ENCODE results near the gene HACD3.
"Not testable (repeated sequence)": the region's sequence is repeated elsewhere in the genome, so short reads cannot be mapped to it uniquely, and the experiment has no call there.

Gene HACD3

DNA sequence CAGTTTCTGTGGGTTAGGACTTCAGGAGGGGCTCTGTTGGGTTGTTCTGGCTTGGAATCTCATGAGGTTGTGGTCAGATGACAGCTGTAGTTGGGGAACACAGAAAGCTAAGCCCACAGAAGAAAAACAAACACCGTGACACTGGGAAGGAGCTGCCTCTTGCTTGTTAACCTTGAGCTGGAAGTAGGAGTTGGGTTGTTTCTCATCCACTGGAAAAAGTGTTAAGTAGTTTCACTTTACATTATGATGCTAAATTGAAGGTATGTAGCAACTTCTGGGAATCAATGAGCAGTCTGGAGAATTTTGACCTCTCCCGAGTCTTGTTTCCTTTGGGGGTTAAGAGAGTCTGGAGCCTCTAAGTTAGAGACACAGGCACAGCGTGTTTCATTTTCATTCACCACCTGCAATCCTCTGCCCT lies 20.4 kb downstream of the HACD3 start:
- no peak for DNase-seq

DNA sequence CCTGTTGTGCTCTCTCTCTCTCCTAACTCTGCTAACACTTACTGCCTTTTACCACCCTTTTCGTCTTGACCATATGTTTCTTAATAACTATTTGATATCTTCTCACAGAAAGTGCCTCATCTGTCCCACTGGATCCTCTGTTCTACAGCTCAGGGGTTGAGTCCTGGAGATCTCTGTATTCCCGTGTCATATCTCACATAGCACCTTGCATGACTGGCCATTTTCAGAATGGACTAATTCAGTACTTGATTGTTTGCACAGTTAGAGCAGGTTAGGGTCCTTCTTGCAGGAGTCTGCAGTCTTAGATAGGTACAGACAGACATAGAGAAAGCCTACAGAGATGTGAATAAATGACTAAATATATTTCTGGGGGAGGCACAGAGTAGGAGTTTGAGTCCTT lies 20.9 kb downstream of the HACD3 start:
- DNase-seq: no peak

DNA sequence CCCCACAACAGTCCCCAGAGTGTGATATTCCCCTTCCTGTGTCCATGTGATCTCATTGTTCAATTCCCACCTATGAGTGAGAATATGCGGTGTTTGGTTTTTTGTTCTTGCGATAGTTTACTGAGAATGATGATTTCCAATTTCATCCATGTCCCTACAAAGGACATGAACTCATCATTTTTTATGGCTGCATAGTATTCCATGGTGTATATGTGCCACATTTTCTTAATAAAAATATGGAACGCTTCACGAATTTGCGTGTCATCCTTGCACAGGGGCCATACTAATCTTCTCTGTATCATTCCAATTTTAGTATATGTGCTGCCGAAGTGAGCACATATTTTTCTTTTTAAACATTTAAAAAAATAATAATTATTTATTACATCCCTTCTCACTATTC lies 22.6 kb downstream of the HACD3 start:
- not testable (repeated sequence) for DNase-seq

DNA sequence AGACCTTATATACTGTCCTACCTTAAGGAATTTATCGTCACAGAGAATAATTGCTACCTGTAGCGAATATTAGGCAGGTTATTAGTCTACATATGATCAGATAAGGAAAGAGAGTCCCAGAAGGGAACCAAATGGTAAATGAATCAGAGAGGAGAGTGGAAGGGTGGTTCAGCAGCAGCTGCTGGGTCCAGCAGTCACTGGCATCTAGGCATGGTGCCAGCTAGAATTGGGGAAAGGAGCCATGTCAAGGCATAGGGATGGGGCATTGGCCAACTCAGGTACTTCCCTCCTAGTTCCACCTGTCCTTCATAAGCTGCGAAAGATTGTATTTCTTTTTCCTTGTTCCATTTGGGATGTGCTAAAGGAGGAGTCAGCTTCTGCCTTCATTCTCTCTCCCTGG lies 23.4 kb downstream of the HACD3 start:
- no peak for DNase-seq

DNA sequence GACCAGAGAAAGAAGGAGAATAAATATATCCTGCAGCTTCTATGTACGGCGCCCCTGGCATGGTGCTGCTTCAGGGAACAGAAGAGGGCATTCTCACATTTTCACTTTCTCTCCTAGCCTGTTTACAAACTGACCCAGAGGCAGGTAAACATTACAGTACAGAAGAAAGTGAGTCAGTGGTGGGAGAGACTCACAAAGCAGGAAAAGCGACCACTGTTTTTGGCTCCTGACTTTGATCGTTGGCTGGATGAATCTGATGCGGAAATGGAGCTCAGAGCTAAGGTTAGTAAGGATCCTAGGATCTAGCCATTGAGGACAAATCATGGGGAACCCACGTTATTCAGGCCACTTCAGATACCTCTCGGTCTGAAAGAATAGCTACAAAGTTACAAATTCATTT lies 26.4 kb downstream of the HACD3 start:
- DNase-seq: no peak

DNA sequence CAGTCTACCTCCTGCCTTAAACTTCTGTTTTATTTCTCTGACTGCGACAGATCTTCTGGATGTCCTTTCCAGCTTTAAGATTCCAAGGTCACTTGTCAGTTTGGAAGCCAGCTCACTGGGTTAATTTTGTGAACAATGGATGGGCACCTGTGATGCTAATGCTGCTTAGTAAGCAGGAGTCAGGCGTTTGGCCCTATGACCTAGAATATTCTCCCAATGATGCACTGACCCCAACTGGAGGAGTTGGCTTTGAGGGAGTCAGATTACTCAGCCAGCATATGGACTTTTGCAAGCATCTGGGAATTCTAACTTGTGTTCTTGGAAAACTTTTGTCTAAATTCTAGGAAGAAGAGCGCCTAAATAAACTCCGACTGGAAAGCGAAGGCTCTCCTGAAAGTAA lies 28.1 kb downstream of the HACD3 start:
- DNase-seq: no peak

DNA sequence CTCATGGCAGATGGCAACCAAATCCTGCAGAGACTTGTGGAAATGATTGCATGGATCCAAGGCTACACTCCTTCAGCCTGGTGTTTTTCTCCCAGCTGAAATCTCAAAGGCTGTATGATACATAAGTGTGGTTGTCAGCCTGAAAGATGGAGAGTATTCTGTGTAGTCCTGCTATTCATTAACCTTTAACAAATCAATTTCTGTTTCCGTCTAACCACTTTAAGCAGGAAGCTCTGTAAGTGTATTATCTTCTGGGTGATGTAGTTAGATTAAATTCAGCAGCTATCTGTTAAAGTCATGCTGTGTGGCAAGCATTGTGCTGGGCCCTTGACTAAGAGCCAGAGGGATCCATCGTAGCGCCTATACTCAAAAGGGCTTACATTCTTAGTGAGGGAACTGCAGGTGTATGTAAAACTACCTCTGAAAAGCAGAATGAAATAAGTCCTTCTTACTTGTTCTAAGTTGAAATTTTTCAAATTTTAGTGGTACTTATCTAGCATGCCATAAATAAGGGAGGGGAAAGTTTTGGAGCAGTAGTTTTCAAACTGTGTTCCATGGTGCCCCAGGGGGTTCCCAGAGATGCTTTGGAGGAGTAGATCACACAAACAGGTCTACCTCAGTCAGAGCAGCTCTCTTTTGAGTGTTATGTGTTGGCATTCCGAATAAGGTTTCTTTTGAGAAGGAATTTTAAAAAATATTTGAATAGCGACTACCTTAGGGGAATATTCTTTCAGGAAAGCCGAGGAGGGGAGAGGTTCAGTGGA lies 28.9 kb downstream of the HACD3 start:
- no peak for DNase-seq

DNA sequence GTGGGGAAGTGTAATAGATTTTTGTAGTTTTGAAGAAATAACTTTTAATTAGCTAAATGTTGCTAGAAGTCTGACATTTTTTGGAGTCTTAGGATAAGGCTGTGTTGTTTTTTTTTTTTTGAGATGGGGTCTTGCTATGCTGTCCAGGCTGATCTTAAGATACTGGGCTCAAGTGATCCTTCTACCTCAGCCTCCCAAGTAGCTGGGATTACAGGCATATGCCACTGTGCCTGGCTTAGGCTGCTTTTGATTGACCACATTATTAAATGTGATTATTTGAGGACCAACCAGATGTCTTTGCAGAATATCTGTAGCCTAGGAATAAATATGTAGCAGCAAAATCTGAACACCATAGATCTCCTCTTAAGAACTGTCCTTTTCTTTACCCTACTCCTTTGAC lies 29.7 kb downstream of the HACD3 start:
- no peak for DNase-seq

DNA sequence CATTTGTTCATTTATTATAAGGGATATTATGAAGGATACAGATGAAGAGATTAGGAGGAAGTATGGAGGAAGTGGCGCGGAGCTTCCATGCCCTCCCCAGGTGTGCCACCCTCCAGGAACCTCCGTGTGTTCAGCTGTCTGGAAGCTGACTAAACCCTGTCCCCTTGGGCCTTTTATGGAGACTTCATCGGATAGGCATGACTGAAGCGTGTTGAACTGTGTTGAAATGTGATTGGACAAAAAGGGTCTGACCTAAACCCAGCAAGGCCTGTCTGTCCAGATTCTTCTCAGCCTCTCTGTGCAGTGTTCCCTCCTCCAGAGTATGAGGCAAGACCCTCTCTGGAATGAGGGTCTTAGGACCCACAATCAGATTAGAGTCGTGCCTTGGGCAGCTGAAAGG lies 31.7 kb downstream of the HACD3 start:
- DNase-seq: no peak

DNA sequence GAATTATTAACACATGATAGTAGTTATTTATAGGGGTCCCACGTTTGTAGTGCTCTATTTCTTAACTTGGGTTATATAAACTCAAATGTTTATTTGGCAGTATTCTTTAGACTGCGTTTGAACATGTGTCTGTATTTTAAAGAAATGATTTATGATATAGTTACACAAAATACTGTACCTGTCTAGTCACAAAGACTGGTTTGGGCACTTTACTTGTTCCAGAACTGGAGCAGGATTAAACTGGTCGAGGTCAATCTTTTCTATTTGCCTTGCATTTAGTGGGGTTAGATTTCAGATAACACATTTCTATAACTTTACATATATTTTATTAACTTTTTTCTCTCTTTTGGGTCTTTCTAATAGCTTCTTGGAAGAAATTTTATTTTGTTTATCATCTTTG lies 39.5 kb downstream of the HACD3 start:
- DNase-seq: no peak

DNA sequence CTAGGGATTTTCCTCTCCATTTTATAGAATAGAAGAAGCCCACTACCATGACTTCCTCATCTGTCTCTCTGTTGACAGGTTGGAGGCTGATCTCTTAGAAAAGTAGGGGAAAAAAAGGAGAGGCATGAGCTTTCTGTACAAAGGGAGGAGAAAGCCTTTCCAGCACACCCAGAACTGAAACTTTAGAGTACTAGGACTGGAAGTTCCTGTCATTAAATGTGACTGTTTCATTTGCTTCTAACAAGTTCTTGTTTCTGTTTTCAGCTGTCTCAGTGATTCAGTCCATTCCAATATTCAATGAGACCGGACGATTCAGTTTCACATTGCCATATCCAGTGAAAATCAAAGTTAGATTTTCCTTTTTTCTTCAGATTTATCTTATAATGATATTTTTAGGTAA lies 41.7 kb downstream of the HACD3 start:
- no peak for DNase-seq

DNA sequence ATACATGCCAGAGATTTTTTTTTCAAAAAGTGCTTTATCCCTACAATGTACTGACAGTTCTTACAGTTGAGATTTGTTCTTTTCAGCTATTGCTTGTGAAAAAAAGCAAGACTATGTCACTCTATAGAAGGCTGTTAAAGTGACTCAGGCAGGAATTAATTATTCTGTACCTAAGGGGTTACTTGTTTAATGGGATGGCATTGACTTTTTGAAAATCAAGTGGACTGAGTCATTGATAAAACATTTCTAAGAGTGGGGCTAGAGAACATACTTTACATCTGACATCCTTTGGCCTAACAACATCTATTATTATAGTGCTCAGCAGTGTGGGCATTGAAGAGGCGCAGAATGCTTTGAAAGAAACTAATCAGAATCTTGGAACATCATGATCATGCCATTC lies 46.4 kb downstream of the HACD3 start:
- no peak for DNase-seq

DNA sequence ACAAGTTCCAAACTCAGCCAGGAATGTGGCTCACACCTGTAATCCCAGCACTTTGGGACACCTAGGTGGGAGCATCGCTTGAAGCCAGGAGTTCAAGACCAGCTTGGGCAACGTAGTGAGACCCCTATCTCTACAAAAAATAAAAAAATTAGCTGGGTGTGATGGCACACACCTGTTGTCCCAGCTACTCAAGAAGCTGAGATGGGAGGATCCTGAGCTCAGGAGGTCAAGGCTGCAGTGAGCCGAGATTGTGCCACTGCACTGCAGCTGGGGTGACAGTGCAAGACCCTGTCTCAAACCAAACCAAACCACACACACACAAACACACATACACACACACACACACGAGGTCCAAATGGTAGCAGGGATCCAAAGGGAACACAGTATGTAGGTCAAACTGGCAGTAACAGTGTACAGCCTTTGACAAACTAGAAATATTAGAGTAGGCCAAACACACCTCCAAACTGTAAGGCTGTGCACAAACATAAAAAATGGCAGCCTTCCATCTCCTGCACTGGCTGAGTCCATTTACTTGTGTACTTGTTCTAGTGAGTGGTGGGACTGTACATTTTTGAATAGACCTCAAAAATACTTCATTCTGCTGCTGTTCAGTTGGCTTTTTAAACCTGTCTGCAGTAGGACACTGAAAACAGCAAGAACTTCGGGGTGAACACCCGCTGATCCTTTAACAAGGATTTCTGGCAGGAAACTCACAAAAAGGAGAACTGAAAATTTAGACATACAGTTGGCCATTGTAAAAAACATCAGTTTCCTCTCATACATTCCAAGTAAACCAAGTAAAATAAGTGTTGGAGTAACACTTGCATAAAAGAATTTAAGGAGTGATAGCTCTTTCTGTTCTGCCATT lies 47.1 kb downstream of the HACD3 start:
- DNase-seq: no peak

DNA sequence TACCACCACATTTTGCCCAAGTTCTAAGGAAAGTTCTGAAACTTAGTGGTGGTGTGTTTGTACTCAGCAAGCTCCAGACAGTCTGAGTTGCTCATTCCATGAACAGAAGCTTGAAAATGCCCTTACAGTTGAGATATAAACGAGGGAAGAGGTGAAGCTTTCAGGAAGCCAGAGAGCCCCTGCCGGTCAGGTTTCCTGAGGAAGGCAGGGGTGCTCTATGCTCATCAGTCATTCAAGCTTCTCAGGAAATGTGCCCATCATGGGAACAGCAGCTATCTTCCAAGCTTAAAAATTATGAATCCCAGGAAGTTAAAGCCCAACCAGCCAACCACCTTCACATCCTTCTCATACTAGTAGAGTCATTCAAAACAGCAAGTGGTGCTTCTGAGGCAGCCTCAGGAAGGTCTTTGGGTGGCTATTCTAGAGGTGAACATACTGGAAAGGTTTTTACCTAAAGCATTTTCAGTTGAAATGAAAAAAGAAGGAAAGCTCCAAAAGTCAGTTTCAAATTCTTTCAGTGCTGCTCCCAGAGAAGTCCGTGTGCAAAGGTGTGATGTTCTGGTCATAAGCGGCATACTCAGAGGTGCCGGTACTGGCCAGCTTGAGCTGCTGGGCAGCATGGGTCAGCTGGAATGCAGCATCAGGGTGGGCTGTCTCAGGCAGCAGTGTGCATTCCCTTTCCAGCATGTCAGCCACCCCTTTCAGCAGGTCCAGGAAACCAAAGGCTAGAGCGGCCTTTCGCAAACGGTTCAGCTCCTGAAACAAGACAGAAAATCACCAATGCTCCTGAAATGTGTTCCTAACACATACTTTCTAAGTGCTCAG lies 48.9 kb downstream of the HACD3 start:
- no peak for DNase-seq

DNA sequence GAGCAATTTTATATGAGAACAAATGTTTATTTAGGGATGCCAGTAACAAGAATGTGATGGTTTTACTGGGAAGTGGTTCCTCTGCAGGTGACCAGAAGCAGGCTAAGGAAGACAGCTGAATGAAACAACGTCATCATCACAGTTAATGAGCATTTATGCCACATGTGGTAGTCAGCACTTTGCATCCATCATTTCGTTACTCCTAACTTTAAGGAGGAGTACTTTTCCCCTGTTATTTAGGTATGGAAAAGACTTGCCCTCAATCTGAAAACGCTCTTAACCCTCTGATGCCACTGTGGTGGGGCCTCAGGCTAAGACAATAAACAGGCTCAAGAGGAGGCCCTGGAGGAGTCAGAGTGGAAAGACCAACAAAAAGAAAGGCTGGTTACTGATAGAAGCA lies 49.5 kb downstream of the HACD3 start:
- DNase-seq: no peak

DNA sequence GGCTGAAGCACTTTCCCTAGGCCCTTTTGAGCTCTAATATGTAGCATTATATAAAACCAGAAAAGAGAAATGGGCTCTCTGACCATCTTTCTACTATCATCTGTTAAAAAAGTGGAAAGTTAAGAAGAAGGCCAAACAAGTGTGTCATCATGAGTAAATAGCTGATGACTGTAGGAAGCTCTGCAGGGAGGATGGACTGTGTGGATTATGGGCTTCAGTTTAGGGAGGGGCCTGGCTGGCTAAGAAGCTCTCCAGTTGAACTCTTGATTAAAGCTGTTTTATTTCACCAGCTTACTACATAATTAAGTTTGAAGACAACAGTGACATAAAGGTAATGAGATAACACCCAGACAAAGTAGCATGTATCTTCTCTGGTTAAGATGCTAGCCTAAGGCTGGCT lies 50.0 kb downstream of the HACD3 start:
- DNase-seq: no peak

DNA sequence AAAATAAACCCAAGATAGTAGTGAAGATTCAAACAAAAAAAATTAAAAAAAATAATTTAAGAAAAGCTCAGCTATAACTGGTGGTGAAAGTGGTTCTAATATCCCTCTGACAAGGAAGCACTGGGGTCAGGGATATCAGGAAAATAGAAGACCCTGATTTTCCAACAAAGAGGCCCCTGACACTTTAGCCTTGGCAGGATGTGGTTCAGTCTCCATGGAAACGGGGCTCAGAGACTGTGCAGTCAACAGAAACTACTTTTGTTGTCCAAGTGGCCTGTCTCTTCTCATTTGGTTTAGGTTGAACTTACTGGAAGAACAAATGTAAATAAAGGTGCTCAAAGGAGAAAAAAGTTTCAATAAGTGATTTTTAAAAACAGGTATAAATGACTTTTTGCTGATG lies 53.4 kb downstream of the HACD3 start:
- no peak for DNase-seq

DNA sequence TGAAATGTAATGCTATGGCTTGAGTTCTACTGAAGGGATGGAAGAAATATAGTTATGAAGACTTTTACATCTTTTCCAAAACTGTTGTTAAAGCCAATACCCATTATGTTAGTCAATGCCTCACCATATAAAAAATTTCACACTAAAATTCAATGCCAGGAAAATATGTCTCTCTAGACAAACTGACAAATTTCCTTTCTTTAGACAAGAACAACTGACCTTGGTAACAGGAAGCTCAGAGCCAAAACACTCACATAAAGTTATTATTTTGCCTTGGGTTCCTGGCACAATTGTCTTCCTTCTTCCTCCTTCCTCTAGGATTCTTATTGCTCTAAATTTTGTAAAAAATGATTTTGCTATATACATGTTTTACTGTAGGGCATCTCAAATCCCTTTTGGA lies 54.0 kb downstream of the HACD3 start:
- DNase-seq: no peak

DNA sequence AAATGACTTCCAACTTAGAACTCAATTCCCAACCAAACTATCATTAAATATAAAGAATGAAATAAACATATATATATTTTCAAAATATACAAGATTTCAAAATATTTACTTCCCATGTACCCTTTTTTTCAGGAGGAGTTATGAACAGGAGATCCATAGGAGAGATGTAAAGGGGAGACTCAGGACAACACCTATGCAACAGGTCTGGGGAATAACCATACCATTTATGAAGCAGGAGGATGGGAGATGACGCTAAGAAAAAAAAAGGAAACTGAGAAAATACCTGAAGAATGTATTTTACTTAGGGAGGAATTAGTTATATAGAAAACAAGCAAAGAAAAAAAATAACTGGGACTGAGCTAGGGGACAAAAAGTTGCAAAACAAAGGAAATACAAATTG lies 56.8 kb downstream of the HACD3 start:
- DNase-seq: no peak

DNA sequence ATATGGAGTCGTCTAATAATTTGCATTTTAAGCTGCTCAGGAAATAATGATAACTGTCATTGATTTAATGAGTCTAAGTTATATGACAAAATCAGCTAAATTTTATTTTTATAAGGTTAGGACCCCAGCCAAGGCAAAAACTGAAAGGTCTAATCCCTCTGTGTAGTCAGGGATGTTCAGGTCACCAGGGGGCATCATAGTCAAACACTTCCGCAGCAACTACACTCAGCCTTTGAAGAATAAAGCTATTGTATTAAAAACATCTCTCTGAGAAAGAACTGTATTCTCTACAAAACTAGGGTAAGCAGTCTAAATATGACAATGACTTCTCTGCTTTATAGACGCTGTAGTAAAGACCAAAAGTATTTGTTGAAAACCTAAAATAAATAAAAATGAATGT lies 65.7 kb downstream of the HACD3 start:
- no peak for DNase-seq

DNA sequence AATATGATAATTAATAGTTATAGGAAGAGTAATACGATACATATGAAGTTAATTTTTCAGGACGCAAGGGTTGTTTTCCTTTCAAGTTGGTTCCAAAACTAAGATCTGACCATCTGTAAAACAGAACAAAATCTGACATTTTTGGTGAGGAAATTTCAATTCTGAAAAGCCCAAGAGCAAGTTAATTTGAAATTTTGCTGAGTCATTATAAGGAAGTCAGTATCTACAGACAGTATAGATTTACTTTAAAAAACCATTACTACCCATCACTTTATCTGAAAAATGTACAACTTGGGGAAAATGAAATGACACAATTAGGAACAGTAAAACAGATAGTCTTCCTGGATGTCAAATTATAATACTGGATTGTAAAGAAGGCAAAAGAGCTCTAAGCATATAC lies 68.2 kb downstream of the HACD3 start:
- DNase-seq: no peak

DNA sequence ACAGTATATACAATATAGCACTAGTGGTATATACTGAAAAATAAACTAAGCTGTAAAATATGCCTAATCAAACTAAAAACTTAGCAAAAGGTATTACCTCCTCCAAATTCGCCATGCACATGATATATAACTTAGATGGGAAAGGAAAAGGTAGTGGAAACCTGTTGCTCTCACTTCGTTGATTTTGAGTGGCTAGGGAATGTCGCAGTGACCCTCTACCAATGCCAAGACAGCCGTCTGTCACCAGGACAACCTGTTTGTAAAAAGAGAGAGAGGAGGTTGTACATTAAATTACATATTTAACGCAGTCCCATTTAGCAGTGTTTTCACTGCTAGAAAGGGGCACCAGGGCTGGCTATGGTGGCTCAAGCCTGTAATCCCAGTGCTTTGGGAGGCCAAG lies 69.4 kb downstream of the HACD3 start:
- DNase-seq: no peak

DNA sequence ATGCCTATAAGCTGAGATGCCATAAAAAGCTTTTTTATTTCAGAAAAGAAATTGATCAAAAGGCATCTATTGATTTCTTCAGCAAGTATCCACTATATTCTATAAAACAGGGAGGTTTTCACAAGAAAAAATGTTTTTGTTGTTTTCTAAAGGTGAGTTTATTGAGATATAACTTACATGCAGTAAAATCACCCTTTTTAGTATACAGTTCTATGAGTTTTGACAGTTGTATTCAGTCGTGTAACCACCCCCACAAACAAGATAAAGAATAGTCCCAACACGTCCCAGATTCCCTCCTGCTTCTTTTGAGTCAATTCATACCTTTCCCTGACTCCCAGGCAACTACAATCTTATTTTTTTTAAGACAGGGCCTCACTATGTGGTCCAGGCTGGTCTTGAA lies 72.9 kb downstream of the HACD3 start:
- no peak for DNase-seq

DNA sequence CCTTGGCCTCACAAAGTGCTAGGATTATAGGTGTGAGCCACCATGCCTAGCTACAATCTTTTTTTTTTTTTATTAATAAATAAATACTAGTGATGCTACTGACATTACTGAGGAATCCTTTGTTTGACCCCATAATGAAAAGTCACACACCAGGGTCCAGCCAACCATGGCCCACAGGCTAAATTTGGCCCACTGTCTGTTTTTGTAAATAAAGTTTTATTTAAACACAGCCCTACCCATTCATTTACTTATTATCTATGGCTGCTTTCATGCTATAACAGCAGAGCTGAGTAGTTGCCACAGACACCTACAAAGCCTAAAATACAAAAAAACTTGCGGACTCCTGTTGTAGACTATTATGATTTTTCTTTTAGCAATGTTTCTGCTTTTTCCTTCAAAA lies 73.3 kb downstream of the HACD3 start:
- no peak for DNase-seq

Data from NCI-H2029 treated with DMSO at 0.1 percent for 48 hours (cell line).